NCI-H1048 (cell line): Measurements from ENCODE around the gene CPXM2.

ENCODE experiments used
- DNase-seq: peaks from one replicate; lab custom pipeline; 2025; lab: John Stamatoyannopoulos, UW

Gene CPXM2

GRCh38 chr10:123848564-123849457, 42.8 kb downstream of the CPXM2 start:
- no peak for DNase-seq

- DNase-seq = no peak
Measured at GRCh38 chr10:123847686-123848432, 43.7 kb downstream of the CPXM2 start.

GRCh38 chr10:123843835-123844234, 47.8 kb downstream of the CPXM2 start:
- no peak for DNase-seq

DNA sequence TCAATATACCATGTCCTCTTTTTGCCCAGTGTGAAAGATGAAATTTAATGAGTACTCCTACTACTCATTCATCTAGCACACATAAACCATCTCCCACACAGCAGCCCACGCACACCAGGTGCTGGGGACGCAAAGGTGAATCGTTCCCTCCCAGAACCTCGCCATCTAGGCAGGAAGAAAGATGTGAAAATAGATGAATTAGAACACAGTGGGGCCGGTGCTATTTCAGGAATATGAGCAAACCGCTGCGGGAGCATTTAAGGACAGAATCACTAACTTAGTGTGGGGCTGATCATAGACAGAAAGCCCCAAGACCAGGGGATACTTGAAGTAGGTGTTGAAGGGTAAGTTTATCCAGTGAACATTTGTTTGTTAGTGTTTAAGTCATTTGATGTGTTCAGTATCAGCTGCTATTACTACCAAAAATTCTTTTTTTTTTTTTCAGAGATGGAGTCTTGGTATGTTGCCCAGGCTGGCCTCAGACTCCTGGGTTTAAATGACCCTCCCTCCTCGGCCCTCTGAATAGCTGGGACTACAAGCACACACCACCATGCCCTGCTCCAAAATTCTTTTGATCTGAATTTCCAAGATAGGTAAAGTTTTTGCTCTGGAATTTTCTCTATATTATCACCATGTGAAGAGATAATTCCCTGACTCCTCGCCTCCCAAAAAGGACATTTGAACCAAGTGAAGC, 48.8 kb downstream of the CPXM2 start:
- DNase-seq = no peak

DNA sequence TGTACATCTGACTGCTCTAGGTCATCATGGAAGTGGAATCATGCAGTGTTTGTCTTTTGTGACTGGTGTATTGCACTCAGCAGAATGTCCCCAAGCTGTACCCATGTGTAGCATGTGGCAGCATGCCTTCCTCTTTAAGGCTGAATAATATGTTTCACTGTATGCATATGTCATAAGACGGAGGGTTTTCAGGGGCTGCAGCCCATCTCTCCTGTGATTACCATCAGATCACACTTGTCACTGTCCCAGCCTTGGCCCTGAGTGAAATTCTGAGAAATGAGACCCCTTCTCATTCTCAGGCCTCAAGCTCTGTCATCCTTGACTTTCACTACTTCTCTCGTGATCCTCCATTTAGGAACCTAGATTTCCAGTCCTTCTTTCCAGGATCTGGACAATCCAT, 50.0 kb downstream of the CPXM2 start:
- no peak for DNase-seq

DNA sequence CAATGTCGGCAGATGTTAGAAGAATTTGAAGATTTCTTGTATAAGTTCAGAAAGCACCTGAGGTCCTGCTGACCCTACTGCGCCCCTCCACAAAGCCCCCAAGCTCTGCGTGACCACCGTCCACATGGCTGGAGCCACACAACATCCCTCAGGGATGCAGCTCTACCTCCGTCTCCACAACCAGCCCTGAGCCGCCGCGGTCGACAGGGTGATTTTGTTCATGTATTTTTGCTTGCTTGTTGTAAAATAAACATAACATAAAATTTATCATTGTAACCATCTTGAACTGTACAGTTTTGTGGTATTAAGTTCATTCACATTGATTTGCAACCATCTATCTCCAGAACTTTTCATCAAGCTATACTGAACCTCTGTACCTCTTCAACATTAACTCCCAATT, 50.5 kb downstream of the CPXM2 start:
- no peak for DNase-seq

- no peak for DNase-seq
Measured at GRCh38 chr10:123840714-123841113, 50.9 kb downstream of the CPXM2 start.

DNA sequence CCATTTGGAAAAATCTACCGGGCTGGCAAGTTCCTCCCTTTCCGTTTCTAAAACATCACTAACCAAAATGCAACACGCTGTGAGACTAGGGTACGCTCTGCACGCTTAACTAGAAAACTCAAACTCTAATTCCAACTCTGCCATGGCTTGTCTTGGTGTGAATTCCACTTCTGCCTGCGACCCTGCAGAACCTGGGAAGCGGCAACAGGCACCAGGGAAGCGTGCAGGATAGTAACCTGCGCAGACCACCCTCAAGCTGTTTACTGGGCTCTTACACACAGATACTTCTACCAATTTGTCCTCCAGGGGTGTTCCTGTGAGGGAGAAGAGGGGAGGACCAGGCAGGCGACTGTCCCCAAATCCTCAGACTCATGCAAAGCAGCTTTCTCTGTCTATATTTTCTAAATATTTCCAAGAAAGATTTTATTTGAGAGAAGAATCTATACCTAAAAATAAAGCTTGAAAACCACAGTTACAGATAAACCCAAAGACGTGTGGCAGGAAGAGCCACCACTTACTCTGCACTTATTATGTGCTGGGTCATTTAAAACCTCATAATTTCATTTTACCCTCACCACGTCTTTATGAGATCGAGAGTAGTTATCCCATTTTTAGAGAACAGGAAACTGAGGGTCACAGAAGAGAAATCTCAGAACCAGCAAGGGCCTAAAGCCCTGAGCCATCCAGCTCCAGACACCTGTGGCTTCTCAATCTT, 52.9 kb downstream of the CPXM2 start:
- no peak for DNase-seq

- DNase-seq = no peak
Measured at GRCh38 chr10:123837756-123838155, 53.9 kb downstream of the CPXM2 start.

- no peak for DNase-seq
Measured at GRCh38 chr10:123836418-123837145, 55.0 kb downstream of the CPXM2 start.

DNA sequence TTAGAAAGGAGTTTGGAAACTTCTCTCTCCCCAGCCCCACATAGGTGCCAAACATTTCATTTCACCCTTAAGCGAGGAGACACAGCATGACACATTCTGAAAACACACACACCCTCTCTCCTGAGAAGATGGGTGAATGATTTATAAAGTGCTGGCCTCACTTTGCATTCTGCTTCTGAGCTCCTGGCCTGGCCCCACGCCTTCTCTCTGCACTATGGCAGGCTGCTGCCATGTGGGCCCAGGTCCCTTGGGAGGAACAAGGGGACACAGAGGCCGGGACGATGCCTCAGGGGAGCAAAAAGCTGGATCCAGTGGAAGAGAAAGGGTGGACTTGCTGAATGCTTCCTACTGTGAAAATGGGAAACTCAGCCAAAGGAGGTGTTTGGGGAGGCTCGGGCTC, 56.0 kb downstream of the CPXM2 start:
- no peak for DNase-seq

GRCh38 chr10:123833170-123833850, 58.3 kb downstream of the CPXM2 start:
- DNase-seq = no peak

DNA sequence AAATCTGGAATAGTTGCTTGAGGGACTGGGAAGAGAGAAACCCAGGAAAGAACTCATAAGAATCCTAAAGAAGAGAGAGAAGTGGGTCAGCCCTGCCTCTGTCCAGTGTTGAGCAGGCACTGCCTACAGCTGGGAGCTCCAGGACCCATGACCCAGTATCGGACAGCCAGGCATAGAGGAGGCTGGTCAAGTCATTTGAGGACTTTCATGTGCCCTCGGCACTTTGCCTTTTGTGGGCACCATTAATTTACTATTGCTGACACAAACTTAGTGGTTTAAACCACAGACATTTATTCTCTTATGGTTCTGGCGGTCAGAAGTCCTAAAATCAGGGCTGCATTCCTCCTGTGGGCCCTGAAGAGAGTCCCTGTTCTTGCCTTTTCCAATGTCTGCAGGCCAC, 60.3 kb downstream of the CPXM2 start:
- no peak for DNase-seq

GRCh38 chr10:123821136-123821535, 70.5 kb downstream of the CPXM2 start:
- no peak for DNase-seq

DNA sequence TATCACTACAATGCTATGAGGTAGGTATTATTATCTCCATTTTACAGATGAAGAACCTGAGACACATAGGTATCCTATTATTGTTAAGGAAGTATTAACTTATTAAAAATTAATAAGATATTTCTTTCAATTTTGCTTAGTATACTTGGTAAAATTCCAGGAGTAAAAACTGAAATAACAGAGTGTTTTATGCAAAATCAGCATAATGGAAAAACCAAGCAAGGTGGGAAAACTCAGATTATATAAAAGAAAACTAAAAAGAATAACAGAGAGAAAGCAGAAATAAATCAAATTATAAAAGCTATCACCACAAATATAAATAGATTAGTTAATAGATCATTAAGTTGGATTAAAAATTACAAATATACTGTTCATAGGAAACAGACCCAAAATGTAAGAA, 82.0 kb downstream of the CPXM2 start:
- no peak for DNase-seq

DNA sequence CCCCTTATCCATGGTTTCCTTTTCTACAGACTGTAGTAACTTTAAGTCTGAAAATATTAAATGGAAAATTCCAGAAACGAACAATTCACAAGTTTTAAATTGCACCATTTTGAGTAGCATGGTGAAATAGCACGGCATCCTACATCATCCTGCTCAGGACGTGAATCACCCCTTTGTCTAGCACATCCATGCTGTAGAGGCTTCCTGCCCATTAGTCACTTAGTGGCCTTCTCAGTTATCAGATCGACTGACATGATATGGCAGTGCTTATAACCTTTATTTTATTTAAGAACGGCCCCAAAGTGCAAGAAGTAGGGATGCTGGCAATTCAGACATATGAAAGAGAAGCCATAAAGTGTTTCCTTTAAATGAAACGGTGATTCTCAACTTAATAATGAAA, 82.7 kb downstream of the CPXM2 start:
- no peak for DNase-seq

- no peak for DNase-seq
Measured at GRCh38 chr10:123808286-123808685, 83.3 kb downstream of the CPXM2 start.

DNA sequence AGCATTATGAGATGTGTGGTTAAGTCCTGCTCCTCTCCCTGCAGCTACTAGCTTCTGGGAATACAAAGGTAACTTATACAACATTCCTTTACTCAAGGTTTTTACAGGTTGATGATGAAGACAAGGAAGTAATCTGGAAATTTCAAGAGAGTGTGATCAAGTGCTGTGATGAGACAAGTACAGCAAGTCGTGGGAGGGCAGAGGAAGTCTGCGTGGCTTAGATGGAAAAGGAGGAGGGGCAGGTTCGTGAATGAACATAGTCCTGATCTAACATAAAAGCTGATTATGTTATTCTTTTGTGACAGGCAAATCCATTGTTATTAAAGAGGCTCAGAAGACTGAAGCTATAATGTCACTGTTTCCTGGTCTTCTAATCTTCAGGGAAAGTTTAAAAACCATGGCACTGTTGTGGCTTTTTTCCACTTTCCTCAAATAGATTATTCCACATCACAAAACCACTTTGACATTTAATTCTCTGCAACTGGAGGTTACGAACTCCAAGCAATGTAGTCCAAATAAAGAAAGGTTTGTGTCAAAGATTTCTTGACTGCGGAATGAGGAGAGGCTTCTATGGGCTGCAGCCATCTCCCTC, 84.1 kb downstream of the CPXM2 start:
- no peak for DNase-seq

DNA sequence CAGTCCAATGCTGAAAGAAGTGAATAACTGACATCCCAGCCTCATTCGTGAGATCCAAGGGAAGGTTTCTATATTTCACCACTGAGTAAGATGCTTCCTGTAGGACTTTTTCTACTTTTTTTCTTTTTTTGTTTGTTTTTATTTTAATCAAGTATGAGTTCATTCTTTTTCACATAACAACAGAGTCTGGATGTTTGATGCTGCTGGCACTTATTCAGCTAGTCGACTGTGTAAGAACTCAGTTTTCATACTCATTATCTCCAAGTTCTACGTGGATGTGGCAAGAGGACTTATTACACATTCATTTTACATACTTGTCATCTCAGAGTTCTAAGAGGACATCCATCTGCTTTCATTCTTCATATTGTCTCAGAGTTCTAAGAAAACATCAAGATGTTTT, 86.9 kb downstream of the CPXM2 start:
- DNase-seq = no peak

DNA sequence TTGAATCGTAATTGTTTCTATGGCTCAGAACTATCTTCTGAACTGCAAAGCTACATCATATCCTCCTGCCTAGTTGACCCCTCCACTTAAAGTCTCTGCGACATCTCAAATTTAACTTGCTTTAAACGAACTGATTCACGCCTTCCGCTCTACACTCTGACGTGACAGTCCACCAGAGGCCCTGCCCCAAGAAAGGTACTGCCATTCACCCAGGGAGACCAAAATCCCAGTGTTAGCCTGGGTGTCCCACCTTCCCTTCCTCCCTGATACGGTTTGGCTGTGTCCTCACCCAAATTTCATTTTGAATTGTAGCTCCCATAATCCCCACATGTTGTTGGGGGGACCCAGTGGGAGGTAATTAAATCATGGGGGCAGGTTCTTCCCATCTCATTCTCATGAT, 90.8 kb downstream of the CPXM2 start:
- DNase-seq = no peak
